Measurements from ENCODE around the gene IL4. TPM values are rescaled to one million over a fixed set of nuclear protein-coding genes. Genes with fewer than 3 reads are reported as not detected.
"Not testable (repeated sequence)": the region's sequence is repeated elsewhere in the genome, so short reads cannot be mapped to it uniquely, and the experiment has no call there.

IL4 gene
- not detected in 2 replicates for total RNA-seq (2014; rRNA removed; shearing (Covaris generic))
- polyA plus RNA-seq (2014; cell fraction: nucleus; rRNA removed) = not detected in 2 replicates

DNA sequence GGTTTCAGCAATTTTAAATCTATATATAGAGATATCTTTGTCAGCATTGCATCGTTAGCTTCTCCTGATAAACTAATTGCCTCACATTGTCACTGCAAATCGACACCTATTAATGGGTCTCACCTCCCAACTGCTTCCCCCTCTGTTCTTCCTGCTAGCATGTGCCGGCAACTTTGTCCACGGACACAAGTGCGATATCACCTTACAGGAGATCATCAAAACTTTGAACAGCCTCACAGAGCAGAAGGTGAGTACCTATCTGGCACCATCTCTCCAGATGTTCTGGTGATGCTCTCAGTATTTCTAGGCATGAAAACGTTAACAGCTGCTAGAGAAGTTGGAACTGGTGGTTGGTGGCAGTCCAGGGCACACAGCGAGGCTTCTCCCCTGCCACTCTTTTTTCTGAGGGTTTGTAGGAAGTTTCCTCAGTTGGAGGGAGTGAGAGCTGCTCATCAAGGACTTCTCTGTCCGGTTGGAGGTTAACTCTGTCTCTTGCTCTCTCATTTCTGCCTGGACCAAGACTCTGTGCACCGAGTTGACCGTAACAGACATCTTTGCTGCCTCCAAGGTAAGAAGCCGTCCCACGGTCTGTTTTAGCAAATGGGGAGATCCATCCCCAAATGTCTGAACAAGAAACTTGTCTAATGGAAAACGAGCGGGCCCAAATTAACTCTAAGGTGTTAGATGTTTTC lies at the start of gene IL4:
IL4 (plus strand) TSS at position 51 of the 692 bp plus-strand sequence; CDS start at position 113, 62 bp downstream.
- DNase-seq (ENCODE audit: extremely low read depth, low read depth) = no peak

DNA sequence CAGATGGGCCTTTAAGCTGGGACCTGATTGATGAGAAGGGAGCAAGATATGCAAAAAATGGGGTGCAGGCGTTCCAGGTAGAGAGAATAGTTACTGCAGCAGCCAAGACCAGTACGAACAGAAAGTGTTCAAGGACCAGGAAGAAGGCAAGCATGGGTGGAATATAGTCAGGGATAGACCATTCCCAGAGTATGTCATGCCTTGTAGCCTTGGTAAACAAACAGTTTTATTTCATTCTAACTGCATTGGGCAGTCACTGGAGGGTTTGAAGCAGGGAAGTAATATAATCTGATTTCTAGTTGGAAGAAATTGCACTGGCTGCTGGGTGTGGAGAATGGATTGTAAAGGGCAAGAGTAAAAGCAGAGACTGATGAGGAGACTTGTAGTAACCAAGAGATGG lies 46.3 kb upstream of the IL4 start:
- DNase-seq (ENCODE audit: extremely low read depth, low read depth) = no peak

DNA sequence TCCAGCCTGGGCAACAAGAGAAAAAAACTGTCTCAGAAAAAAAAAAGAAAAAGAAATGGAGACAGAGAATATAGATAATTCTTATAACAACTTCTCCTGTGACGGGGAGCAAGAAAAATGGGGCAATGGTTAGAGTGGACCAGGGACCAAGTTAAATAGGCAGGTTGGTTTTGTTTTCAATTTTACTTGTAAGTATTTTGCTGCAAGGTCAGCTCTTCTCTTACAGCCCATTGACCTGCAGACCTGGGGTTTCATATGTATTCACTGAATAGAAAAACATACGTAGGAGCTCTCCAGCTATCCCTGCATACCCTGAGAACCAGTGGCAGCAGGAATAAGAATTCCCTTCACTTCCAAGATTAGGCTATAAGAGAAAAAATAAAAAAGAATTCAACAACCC lies 45.0 kb upstream of the IL4 start:
- DNase-seq (ENCODE audit: extremely low read depth, low read depth) = no peak

DNA sequence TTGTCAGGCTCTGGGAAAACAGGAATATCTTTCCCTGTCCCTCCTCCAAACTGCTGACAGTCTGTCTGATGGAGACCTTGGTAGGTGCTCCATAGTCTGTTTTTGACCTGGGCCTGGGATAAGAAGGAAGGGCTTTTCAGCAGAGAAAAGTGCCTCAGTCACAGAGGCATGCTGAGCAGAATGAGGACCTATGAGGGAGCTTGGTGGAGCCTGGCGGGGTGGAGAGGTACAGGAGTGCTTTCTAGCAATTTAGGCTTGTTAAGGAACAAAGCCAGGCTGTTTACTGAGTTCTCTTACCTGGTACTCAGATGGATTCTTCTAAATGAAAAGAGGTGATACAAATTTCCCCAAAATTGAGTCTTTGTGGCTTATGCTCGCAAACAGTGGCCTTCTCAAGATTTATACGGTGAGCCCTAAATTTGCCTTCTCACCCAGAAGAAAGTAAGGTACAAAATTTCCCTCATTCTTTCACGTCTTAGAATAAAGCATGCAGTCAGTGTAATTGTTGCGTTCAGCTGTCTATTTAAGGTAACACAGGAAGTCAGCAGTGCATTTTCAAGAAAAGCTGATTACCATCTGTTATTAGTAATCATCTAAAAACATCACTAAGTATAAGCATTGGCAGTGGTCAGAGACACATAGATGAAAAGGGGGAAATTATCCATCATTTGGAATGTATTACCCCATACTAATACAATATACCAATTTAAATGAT lies 44.4 kb upstream of the IL4 start:
- no peak for DNase-seq (ENCODE audit: extremely low read depth, low read depth)

DNA sequence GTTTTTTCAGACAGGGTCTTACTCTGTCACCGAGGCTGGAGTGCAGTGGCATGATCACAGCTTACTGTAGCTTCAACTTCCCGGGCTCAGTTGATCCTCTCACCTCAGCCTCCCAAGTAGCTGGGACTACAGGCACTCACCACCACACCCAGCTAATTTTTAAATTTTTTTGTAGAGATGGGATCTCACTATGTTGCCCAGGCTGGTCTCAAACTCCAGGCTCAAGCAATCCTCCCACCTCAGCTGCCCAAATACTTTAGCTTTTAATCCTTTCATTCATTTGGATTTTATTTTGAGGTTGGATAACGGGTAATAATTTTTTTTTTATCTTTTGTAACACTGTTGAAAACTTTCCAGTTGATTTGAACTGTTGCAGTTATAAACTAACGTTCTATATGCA lies 40.2 kb upstream of the IL4 start:
- DNase-seq (ENCODE audit: extremely low read depth, low read depth) = not testable (repeated sequence)

DNA sequence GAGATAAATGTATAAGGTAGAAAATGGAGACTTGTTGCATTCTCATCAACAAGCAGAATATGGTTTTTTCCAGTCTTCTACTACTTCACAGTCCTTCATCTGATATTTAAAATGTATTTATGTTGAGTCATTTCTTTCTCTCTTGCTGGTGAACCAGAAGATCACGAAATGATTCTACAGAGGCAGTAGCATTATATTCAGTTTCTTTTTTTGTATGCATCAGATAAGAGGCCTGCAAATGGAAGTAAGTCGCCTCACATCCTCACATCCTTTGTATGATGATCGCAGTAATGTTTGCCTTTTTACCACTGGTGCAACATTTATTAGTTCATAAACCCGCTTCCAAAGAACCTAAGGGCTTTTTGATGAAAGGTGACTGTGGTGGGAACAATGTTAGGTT lies 37.9 kb upstream of the IL4 start:
- no peak for DNase-seq (ENCODE audit: extremely low read depth, low read depth)

DNA sequence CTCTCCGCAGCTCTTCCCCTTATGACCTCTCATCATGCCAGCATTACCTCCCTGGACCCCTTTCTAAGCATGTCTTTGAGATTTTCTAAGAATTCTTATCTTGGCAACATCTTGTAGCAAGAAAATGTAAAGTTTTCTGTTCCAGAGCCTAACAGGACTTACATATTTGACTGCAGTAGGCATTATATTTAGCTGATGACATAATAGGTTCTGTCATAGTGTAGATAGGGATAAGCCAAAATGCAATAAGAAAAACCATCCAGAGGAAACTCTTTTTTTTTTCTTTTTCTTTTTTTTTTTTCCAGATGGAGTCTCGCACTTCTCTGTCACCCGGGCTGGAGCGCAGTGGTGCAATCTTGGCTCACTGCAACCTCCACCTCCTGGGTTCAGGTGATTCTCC lies 36.5 kb upstream of the IL4 start:
- no peak for DNase-seq (ENCODE audit: extremely low read depth, low read depth)

DNA sequence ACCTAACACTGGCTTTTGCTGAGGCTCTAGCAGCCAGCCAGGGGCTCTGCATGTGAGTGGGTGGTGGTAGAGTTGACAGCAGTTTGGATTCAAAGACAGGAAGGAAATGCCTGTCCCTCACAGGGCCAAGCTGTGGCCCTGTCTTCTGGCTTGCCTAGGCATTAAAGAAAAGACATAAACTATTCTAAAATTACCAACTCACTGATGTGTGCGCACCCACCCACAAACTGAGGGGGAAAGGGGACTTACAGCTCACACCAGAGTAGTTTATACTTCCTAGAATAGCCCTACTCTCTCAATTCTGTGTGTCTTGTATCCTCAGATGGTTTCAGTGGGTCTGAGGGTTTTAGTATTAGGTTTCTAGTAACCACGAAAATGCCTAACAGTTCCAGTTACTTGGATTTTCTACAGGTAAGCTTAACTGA lies 34.1 kb upstream of the IL4 start:
- no peak for DNase-seq (ENCODE audit: extremely low read depth, low read depth)

DNA sequence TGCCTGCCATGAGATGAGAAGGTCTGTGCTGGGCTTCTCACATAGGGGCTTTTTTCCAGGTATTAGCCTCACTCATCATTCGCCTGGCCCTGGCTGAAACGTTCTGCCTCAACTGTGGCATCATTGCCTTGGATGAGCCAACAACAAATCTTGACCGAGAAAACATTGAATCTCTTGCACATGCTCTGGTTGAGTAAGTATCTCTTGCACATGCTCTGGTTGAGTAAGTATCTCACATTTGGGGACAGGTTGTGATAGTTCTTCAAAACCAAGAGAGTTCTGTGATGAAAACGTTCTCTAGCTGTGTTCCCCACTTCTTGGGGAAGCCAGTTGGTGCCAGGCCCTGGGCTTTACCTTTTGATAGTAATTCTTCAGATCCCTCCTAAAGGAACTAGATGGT lies 33.2 kb upstream of the IL4 start:
- DNase-seq (ENCODE audit: extremely low read depth, low read depth) = no peak

DNA sequence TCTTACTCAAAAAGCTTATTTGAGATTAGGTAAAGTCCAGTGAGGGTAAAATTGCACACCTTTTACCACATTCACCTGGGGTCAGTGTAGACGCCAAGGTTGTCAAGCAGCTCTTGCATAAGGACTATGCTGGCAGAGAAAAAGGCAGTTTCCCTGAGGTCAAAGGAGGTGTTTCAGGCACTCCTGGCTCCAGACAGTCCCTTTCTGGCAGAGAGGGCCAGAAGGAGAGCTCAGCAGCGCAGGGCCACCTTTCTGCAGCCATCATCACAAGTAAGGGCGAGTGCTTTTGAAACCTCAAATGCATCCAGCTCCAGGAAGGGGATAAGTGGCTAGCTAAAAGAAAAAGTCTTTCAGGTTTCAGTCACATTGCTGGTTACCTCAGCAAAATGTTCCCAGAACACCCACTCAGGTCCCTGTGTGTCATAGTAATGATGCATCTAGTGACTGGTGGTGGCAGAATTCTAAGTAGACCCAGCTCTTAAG lies 32.5 kb upstream of the IL4 start:
- DNase-seq (ENCODE audit: extremely low read depth, low read depth) = no peak

DNA sequence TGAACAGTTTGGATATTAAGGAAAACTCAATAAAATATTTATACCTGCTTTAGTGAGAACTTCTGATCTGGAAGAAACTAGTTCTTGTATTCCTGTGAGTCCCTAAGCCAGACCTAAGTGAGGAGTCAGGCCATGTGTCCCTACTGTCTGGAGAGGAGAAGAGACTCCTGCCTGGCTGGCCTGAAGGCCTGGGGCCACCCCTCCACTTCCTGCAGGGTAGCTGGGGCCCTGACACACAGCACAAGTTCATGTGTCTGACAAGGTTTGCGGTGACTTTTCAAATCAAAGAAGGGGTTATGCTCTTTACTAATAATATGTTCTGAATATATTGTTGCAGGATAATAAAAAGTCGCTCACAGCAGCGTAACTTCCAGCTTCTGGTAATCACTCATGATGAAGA lies 31.9 kb upstream of the IL4 start:
- DNase-seq (ENCODE audit: extremely low read depth, low read depth) = no peak

DNA sequence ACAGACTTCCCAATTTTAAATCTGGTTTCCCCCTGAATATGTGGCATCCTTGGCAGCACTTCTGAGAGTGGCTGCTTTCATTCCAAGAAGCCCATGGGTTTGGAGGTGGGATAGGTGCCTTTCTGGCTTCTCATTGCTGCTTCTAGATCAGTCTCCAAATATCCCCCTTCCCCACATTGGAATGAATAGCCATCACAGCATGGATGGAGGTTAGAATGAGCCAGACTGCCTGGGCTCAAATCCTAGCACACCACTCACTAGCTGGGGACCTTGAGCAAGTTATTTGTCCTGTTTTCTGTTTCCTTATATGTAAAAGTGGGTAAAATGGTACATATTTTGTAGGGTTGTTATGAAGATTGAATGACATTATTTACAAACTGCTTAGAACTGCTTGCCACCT lies 29.6 kb upstream of the IL4 start:
- DNase-seq (ENCODE audit: extremely low read depth, low read depth) = no peak

DNA sequence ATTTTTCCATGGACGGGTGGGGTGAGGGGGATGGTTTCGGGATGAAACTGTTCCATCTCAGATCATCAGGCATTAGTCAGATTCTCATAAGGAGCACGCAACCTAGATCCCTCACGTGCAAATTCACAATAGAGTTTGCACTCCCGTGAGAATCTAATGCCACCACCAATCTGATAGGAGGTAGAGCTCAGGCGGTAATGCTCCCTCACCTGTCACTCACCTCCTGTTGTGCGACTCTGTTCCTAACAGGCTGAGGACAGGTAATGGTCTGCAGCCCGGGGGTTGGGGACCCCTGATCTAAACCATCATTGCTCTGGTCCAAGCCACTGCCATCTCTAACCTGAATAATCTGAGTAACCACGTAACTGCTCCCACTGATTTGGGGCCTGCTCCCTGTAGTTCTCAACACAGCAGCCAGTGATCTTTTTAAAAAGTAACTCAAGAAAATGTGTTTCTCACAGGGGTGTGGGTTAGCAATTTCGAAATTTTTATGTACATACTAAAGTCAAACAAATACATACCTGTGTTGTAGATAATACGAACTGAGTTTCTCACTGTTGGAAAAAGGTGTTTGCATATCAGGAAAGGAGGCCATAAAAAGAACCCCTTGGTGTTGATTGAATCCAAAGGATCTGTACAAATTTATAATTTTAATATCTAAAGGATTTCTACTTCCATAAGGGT lies 27.1 kb upstream of the IL4 start:
- no peak for DNase-seq (ENCODE audit: extremely low read depth, low read depth)

DNA sequence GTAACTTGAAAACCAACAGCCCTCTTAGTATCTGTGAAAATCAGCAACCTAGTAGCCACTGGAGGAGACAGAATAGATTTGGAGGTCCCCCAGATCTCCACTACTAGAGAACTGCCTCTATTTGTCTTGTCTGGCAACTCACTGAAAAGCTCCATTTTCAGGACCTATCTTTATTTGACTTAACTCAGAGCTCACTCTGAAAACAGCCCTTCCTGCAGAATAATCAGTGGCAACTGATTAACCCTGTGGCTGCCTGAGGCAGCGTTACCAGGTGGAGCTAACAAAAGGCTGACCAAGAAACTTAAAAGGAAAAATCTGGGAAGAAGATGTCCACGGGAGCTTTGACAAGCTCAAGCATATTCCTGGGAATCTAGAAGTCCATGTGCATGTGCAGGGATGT lies 26.3 kb upstream of the IL4 start:
- no peak for DNase-seq (ENCODE audit: extremely low read depth, low read depth)

DNA sequence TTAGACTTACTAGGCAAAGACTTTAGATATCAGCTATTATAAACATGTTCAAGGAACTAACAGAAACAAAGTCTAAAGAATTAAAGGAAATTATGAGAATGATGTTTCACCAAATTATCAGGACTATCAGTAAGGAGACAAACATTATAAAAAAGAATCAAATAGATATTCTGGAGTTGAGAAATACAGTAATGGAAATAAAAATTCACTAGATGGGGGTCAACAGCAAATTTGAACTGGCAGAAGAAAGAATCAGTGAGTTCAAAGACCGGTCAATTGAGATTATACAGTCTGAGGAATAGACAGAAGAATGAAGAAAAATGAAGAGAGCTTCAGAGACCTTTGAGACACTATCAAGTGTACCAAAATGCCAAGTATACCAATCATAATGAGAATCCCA lies 25.4 kb upstream of the IL4 start:
- DNase-seq (ENCODE audit: extremely low read depth, low read depth) = no peak

DNA sequence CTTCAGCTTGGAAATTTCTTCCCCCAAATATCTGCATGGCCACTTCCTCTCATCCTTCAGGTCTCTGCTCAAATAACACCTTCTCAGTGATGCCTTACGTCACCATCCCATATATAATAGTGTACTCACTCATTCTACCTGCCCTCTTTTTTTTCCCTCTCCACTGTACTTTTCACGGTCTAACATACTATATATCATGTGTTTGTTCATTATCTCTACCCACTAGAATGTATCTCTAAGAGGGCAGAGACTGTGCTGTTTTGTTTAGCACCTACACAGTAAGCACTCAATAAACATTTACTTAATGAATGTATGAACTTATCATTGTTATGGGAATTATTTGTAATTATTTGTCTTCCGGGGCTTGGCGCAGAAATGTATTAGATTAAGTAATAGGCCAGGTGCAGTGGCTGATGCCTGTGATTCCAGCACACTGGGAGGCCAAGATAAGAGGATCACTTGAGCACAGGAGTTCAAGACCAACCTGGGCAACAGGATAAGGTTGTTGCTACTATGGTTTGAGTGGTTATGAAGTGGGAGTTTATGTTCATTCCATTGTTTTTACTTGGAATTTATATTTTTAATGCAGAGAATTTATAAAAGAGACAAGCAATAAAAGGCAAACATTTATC lies 21.8 kb upstream of the IL4 start:
- no peak for DNase-seq (ENCODE audit: extremely low read depth, low read depth)

DNA sequence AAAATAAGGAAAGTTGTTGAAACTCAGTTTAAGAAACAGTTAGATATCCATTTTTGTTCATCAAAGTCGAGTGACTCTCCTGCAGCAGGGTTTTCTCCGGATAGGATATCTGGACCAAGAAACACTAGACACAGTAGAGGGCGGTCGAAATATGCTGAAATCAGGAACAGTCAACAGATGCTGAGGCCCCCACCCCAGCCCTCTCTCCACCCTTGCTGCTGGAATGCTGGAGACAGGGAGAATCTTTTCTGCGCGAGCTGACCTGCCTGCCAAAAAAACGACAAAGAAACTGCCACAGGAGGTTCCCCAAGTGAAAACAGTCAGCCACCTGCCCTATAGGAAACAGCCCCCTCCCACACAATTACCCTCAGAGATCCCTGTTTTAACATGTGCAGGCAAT lies 20.1 kb upstream of the IL4 start:
- no peak for DNase-seq (ENCODE audit: extremely low read depth, low read depth)

DNA sequence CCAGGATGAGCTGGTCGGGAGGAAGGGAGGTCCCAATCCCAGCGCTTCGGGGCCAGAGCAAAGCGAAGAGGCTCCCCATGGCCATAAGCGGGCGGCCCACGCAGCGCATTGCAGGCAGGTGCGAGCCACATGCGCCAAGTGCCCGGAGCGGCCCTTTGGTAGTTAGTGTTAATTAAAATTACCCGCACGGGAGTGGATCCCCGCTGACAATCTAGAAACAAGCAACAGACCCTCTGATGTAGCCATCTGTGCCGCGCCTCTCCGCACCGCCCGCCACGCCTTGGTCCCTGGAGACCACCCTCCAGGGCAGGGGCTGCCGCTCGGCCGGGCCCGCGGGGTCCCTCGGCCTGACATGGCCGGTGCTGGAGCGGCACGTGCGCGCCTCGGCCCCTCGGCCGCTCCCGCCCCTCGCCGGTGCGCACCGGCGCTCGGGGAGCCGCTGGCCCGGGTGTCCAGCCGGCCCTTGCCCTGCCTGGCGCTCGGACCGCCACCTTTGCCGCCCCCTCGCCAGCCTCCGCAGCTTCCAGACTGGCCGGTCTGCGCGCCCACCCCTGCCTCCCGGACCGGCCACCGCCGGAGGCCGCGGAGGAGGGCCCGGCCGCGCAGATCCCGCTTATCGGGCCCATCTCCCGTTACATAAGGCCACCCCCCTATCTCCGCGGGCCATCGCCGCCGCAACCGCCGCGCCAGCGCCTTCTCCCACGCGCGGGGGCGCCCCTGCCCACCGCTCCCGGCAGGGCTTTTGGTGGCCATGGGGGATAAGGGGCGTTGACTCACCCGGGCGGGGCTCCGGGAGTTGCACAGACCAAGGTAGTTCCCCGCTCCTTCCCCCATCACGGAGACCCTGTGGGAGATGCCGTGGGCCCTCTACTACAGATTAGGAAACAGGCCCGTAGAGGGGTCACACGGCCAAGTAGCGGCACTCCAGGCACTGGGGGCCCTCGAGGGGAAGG lies 17.7 kb upstream of the IL4 start:
- no peak for DNase-seq (ENCODE audit: extremely low read depth, low read depth)

DNA sequence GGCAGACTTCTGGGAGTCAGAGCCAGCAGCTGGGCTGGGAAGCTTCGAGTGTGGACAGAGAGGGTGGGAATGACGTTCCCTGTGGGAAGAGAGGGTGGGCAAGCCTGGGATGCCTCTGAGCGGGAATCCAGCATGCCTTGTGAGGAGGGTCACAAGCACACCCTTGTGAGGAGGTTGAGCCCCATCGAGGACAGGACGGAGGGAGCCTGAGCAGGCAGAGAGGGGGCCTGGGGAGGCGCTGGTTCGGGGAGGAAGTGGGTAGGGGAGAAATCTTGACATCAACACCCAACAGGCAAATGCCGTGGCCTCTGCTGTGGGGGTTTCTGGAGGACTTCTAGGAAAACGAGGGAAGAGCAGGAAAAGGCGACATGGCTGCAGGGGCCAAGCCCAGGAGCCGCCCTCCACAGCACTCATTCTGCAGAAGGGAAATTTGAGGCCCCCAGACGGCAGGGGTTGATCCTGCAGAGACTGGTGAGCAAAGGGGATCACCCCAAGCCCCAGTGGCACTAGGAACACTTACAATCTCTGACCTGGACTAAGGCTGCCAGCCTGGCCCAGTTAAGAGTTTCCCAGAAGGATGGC lies 16.9 kb upstream of the IL4 start:
- DNase-seq (ENCODE audit: extremely low read depth, low read depth) = no peak

Data from NCI-H460 (cell line).